Astrocyte (in vitro differentiated cells and primary cell): Measurements from ENCODE around the gene MTA1. TPM values are rescaled to one million over a fixed set of nuclear protein-coding genes. Genes with fewer than 3 reads are reported as not detected.

Experiments
- DNase-seq: peaks from one replicate; pipeline ENCODE4 v3.0.0-alpha.2; 2010; ENCODE audit warnings: low read depth
- FAIRE-seq: peaks from 2 replicates; lab custom pipeline; 2011; peaks lifted over from hg19 to GRCh38; lab: Jason Lieb, UNC
- H2AFZ ChIP-seq: 2 replicates; pipeline ENCODE4 v1.6.0; 2012; ENCODE audit warnings: low read depth, low read length, inconsistent platforms
- H3K27ac ChIP-seq: 2 replicates; pipeline ENCODE4 v1.5.1; 2011; ENCODE audit warnings: low read depth, low read length, inconsistent platforms
- H3K27me3 ChIP-seq: 2 replicates; pipeline ENCODE4 v1.6.0; 2011; ENCODE audit warnings: low read length, inconsistent platforms; ENCODE audit not compliant: insufficient read depth
- H3K36me3 ChIP-seq: 2 replicates; pipeline ENCODE4 v1.5.1; 2011; ENCODE audit warnings: low read length, inconsistent platforms; ENCODE audit not compliant: insufficient read depth
- H3K4me1 ChIP-seq: 2 replicates; pipeline ENCODE4 v1.5.1; 2011; ENCODE audit warnings: low read length, inconsistent platforms; ENCODE audit not compliant: insufficient read depth
- H3K4me2 ChIP-seq: 2 replicates; pipeline ENCODE4 v1.6.0; 2012; ENCODE audit warnings: low read length, inconsistent platforms
- H3K4me3 ChIP-seq: 2 replicates; pipeline ENCODE4 v1.5.1; 2011; ENCODE audit warnings: low read depth, mild to moderate bottlenecking, low read length, inconsistent platforms; ENCODE audit not compliant: insufficient read depth
- H3K79me2 ChIP-seq: 2 replicates; pipeline ENCODE4 v1.6.0; 2012; ENCODE audit warnings: mild to moderate bottlenecking, low read length, inconsistent platforms; ENCODE audit not compliant: insufficient read depth
- H3K9ac ChIP-seq: 2 replicates; pipeline ENCODE4 v1.6.0; 2012; ENCODE audit warnings: mild to moderate bottlenecking, low read length, inconsistent platforms
- H3K9me3 ChIP-seq: 2 replicates; pipeline ENCODE4 v1.5.1; 2012; ENCODE audit warnings: low read depth, mild to moderate bottlenecking, low read length, inconsistent platforms; ENCODE audit not compliant: insufficient read depth
- H4K20me1 ChIP-seq: 2 replicates; pipeline ENCODE4 v1.6.0; 2012; ENCODE audit warnings: low read length, inconsistent platforms; ENCODE audit not compliant: insufficient read depth
- H3K27ac Mint-ChIP-seq: one replicate; pipeline ENCODE4 v1.8.0; 2021; ENCODE audit warnings: mild to moderate bottlenecking, mixed read lengths; ENCODE audit not compliant: unreplicated experiment
- H3K27me3 Mint-ChIP-seq: one replicate; pipeline ENCODE4 v1.8.0; 2021; ENCODE audit warnings: low read depth, mixed read lengths; ENCODE audit not compliant: unreplicated experiment
- H3K36me3 Mint-ChIP-seq: one replicate; pipeline ENCODE4 v1.8.0; 2021; ENCODE audit warnings: low read depth, mixed read lengths; ENCODE audit not compliant: unreplicated experiment
- H3K4me1 Mint-ChIP-seq: one replicate; pipeline ENCODE4 v1.8.0; 2021; ENCODE audit warnings: low read depth, mixed read lengths; ENCODE audit not compliant: unreplicated experiment
- H3K4me3 Mint-ChIP-seq: one replicate; pipeline ENCODE4 v1.8.0; 2021; ENCODE audit warnings: mild to moderate bottlenecking, moderate library complexity, mixed read lengths; ENCODE audit not compliant: unreplicated experiment
- H3K9me3 Mint-ChIP-seq: one replicate; pipeline ENCODE4 v1.8.0; 2021; ENCODE audit warnings: mild to moderate bottlenecking, mixed read lengths; ENCODE audit not compliant: unreplicated experiment
- EZH2 ChIP-seq: IDR thresholded peaks from 2 replicates; pipeline ENCODE4 v1.6.1; 2012; ENCODE audit warnings: mild to moderate bottlenecking, low read length, inconsistent platforms; ENCODE audit not compliant: insufficient read depth
- total RNA-seq: library from RNA; stranded (reverse); gene quantifications from 2 replicates; pipeline ENCODE4 v1.2.1, GENCODE V29; 2021
- TF ChIP-seq, protein P1 (sequence below): IDR thresholded peaks from 2 replicates; pipeline ENCODE4 v1.5.1; 2011; ENCODE audit warnings: low read depth, mild to moderate bottlenecking, inconsistent platforms, low read length, moderate library complexity; ENCODE audit not compliant: insufficient read depth

MTA1 gene
- total RNA-seq, 1 donor from 2014 or later = 111 TPM

GRCh38 chr14:105392131-105393090, 27.2 kb upstream of the MTA1 start:
- peak overlapping the region; percentile 41 for H3K27ac Mint-ChIP-seq
- Histone ChIP-seq H3K4me3 (no peak overlapping the region), H3K9ac (no peak overlapping the region), H3K4me1 (no peaks in the 10 kb centered on the region), H3K27ac (no peak overlapping the region), H3K36me3 (no peaks in the 10 kb centered on the region), H3K27me3 (no peaks in the 10 kb centered on the region), H2AFZ (no peak overlapping the region), H3K79me2 (no peaks in the 10 kb centered on the region), H3K4me2 (no peak overlapping the region), H4K20me1 (no peaks in the 10 kb centered on the region), H3K9me3 (no peaks in the 10 kb centered on the region)
- H3K4me3 Mint-ChIP-seq = no peak overlapping the region
- H3K4me1 Mint-ChIP-seq = no peaks in the 10 kb centered on the region
- peaks cover 3% of the 10 kb centered on the region for H3K36me3 Mint-ChIP-seq
- no peaks in the 10 kb centered on the region for H3K27me3 Mint-ChIP-seq
- no peaks in the 10 kb centered on the region for H3K9me3 Mint-ChIP-seq
- TF ChIP-seq, protein P1, sequence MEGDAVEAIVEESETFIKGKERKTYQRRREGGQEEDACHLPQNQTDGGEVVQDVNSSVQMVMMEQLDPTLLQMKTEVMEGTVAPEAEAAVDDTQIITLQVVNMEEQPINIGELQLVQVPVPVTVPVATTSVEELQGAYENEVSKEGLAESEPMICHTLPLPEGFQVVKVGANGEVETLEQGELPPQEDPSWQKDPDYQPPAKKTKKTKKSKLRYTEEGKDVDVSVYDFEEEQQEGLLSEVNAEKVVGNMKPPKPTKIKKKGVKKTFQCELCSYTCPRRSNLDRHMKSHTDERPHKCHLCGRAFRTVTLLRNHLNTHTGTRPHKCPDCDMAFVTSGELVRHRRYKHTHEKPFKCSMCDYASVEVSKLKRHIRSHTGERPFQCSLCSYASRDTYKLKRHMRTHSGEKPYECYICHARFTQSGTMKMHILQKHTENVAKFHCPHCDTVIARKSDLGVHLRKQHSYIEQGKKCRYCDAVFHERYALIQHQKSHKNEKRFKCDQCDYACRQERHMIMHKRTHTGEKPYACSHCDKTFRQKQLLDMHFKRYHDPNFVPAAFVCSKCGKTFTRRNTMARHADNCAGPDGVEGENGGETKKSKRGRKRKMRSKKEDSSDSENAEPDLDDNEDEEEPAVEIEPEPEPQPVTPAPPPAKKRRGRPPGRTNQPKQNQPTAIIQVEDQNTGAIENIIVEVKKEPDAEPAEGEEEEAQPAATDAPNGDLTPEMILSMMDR = no peak
- TF ChIP-seq EZH2 = no peak
- DNase-seq (no peak), FAIRE-seq (no peak)

DNA sequence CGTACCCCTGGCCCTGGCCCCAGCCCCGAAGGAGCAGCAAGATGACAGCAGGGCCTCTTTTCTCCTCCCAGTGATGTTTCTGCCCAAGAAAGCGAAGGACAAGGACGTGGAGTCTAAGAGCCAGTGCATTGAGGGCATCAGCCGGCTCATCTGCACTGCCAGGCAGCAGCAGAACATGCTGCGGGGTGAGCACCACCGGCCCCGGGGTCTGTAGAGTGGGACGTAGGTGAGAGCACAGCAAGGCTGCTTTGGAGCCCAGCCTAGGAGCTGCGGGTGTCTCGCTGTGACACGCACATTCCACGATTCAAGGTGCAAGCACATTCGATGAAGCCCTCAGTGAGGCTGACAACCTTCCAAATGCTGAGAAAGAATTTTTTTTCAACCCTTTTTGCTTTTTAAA, 26.5 kb upstream of the MTA1 start:
- Histone ChIP-seq H3K27ac (no peak overlapping the region), H3K9ac (no peak overlapping the region), H3K27me3 (no peaks in the 10 kb centered on the region), H3K9me3 (peaks cover 2% of the 10 kb centered on the region), H3K36me3 (no peaks in the 10 kb centered on the region), H3K79me2 (no peaks in the 10 kb centered on the region), H3K4me1 (no peaks in the 10 kb centered on the region), H3K4me2 (no peak overlapping the region), H2AFZ (no peak overlapping the region), H4K20me1 (no peaks in the 10 kb centered on the region), H3K4me3 (no peak overlapping the region)
- Mint-ChIP-seq H3K4me1 (no peaks in the 10 kb centered on the region), H3K27me3 (no peaks in the 10 kb centered on the region), H3K9me3 (no peaks in the 10 kb centered on the region), H3K36me3 (no peaks in the 10 kb centered on the region), H3K27ac (no peak overlapping the region), H3K4me3 (no peak overlapping the region)
- FAIRE-seq (no peak), DNase-seq (no peak)
- no peak for TF ChIP-seq EZH2
- TF ChIP-seq, protein P1 = no peak
